Panc1 (cell line): ENCODE results near the gene NKAIN2. TPM values are rescaled to one million over a fixed set of nuclear protein-coding genes. Genes with fewer than 3 reads are reported as not detected.

Experiments used
- ATAC-seq: fragments of 200-7000 bp; cut with Tn5 transposase; 2 replicates; pipeline ENCODE4 v1.9.1; 2020; ENCODE audit warnings: mild to moderate bottlenecking, moderate library complexity
- BruUV-seq: library from RNA; stranded (reverse); fragments of 400-500 nt; replicated peaks from 2 replicates; lab custom pipeline; 2021; lab: Mats Ljungman, UMichigan
- CTCF ChIA-PET: fragments of 300-600 bp; sonication (Branson Sonifier 250); formaldehyde crosslinking; loops from one replicate; lab custom pipeline; 2022; ENCODE audit warnings: antibody characterized with exemption; lab: Charles Lee
- POLR2A ChIA-PET: fragments of 300-600 bp; sonication (Branson Sonifier 250); formaldehyde crosslinking; loops from one replicate; lab custom pipeline; 2022; ENCODE audit warnings: antibody characterized with exemption; lab: Charles Lee
- DNase-seq: peaks from one replicate; pipeline ENCODE4 v3.0.0-alpha.2; 2010; ENCODE audit warnings: low read depth, low spot score
- H3K27ac ChIP-seq: 2 replicates; pipeline ENCODE4 v1.5.1; 2011; ENCODE audit warnings: mild to moderate bottlenecking, low read length, inconsistent platforms
- H3K27me3 ChIP-seq: fragments of 200-500 bp; sonication (Bioruptor generic); 2 replicates; pipeline ENCODE4 v1.6.0; 2014; ENCODE audit warnings: low read length, inconsistent platforms; ENCODE audit not compliant: control insufficient read depth, insufficient read depth
- H3K36me3 ChIP-seq: fragments of 200-500 bp; sonication (Bioruptor generic); 2 replicates; pipeline ENCODE4 v1.5.1; 2014; ENCODE audit warnings: inconsistent platforms, mild to moderate bottlenecking, low read length, moderate library complexity; ENCODE audit not compliant: control insufficient read depth, insufficient read depth
- H3K4me1 ChIP-seq: 2 replicates; pipeline ENCODE4 v1.5.1; 2011; ENCODE audit warnings: inconsistent platforms, mild to moderate bottlenecking, low read length, moderate library complexity; ENCODE audit not compliant: control insufficient read depth, insufficient read depth
- H3K4me3 ChIP-seq, 2 experiments: 2 replicates each; pipeline ENCODE4 v1.5.1; 2011 to 2012; ENCODE audit warnings: low read depth in 2 of 2, low read length in 2 of 2, mild to moderate bottlenecking in 2 of 2, inconsistent platforms in 1 of 2, moderate library complexity in 1 of 2
- H3K9me3 ChIP-seq: fragments of 200-500 bp; sonication (Bioruptor generic); 2 replicates; pipeline ENCODE4 v1.5.1; 2014; ENCODE audit warnings: low read depth, mild to moderate bottlenecking, inconsistent platforms, low read length, moderate library complexity; ENCODE audit not compliant: control insufficient read depth, insufficient read depth
- POLR2AphosphoS5 ChIP-seq: IDR thresholded peaks from 2 replicates; pipeline ENCODE4 v1.6.1; 2012; ENCODE audit warnings: mild to moderate bottlenecking, low read depth, low read length, moderate library complexity
- SIN3A ChIP-seq: IDR thresholded peaks from 2 replicates; pipeline ENCODE4 v1.6.1; 2012; ENCODE audit warnings: low read depth, mild to moderate bottlenecking, low read length, moderate library complexity, borderline replicate concordance; ENCODE audit not compliant: insufficient read depth
- TCF7L2 ChIP-seq: IDR thresholded peaks from 2 replicates; pipeline ENCODE4 v1.6.1; 2011; ENCODE audit warnings: mild to moderate bottlenecking, low read depth, low read length, inconsistent platforms
- in situ Hi-C: cut with HindIII; loops from 2 replicates; pipeline ENCODE4 v1.10.0; 2016; ENCODE audit warnings: low sequenced_read_pairs, low pct_unique_long_range_greater_than_20kb
- intact Hi-C: fragments of 100-400 bp; cut with micrococcal nuclease; formaldehyde crosslinking; loops from one replicate; pipeline ENCODE4 v1.10.0; 2022; ENCODE audit not compliant: unreplicated experiment
- total RNA-seq: library from RNA; stranded (reverse); gene quantifications from one replicate; pipeline ENCODE4 v1.2.1, GENCODE V29; 2021; ENCODE audit not compliant: unreplicated experiment
- TF ChIP-seq, protein P1 (sequence below), 2 experiments: IDR thresholded peaks; 2 replicates each; pipeline ENCODE4 v1.6.1; 2011 to 2012; ENCODE audit warnings: low read depth in 2 of 2, control low read depth in 1 of 2, low read length in 1 of 2, mild to moderate bottlenecking in 1 of 2, moderate library complexity in 1 of 2; ENCODE audit not compliant: insufficient read depth in 1 of 2
- TF ChIP-seq, protein P2 (sequence below): fragments of 450-650 bp; IDR thresholded peaks from 2 replicates; pipeline ENCODE4 v1.5.1; 2017; ENCODE audit warnings: mild to moderate bottlenecking

Gene NKAIN2
- total RNA-seq, 1 experiment from 2014 or later = 2.6 TPM

DNA sequence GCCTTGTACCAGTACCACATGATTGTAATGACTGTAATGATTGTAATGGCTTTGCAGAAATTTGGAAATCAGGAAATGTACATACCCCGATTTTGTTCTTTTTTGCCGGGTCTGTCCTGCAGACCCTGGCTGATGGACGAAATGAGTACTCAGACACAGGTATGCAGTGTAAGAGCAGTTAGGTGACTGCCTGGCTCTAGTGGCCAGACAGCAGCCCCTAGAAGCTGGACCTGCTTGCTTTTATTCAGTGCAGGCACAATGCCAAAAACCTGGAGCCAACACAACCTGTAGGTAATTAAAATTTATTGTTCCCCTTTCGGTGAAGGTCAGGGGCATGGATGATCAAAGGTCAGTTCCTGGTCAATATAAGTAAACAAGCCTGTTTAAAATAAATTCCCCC, 346.0 kb downstream of the NKAIN2 start:
- Histone ChIP-seq H3K27ac (no peak overlapping the region), H3K27me3 (no peaks in the 10 kb centered on the region), H3K9me3 (no peaks in the 10 kb centered on the region), H3K4me3 (no peak overlapping the region), H3K4me1 (peaks cover 4% of the 10 kb centered on the region; the same call in 1 of the 2 replicates), H3K36me3 (no peaks in the 10 kb centered on the region)
- ATAC-seq (no peak), DNase-seq (no peak)
- intact Hi-C loops (no loop called here), in situ Hi-C loops (no loop called here)
- BruUV-seq = no TSS peak
- POLR2A ChIA-PET = no interaction called here
- TF ChIP-seq POLR2AphosphoS5 = no peak
- CTCF ChIA-PET = no interaction called here

DNA sequence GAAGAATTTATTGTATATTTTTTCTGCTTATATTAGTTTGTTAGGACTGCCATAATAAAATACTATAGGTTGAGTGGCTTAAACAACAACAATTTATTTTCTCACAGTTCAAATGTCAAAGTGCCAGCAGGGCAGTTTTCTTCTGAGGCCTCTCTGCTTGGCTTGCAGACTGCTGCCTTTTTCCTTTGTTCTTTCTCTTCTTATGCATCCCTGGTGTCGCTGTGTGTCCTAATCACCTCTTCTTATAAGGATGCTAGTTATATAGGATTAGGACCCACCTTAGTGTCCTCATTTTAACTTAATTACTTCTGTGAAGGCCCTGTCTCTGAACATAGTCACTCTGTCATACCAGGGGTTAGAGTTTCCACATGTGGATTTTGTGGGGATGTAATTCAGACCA, 354.4 kb downstream of the NKAIN2 start:
- BruUV-seq = no TSS peak
- intact Hi-C loops (no loop called here), in situ Hi-C loops (no loop called here)
- no peak overlapping the region for H3K4me3 ChIP-seq
- no peak for DNase-seq
- no peaks in the 10 kb centered on the region for H3K27me3 ChIP-seq
- no peaks in the 10 kb centered on the region for H3K36me3 ChIP-seq
- POLR2A ChIA-PET = no interaction called here
- TF ChIP-seq, protein P1, sequence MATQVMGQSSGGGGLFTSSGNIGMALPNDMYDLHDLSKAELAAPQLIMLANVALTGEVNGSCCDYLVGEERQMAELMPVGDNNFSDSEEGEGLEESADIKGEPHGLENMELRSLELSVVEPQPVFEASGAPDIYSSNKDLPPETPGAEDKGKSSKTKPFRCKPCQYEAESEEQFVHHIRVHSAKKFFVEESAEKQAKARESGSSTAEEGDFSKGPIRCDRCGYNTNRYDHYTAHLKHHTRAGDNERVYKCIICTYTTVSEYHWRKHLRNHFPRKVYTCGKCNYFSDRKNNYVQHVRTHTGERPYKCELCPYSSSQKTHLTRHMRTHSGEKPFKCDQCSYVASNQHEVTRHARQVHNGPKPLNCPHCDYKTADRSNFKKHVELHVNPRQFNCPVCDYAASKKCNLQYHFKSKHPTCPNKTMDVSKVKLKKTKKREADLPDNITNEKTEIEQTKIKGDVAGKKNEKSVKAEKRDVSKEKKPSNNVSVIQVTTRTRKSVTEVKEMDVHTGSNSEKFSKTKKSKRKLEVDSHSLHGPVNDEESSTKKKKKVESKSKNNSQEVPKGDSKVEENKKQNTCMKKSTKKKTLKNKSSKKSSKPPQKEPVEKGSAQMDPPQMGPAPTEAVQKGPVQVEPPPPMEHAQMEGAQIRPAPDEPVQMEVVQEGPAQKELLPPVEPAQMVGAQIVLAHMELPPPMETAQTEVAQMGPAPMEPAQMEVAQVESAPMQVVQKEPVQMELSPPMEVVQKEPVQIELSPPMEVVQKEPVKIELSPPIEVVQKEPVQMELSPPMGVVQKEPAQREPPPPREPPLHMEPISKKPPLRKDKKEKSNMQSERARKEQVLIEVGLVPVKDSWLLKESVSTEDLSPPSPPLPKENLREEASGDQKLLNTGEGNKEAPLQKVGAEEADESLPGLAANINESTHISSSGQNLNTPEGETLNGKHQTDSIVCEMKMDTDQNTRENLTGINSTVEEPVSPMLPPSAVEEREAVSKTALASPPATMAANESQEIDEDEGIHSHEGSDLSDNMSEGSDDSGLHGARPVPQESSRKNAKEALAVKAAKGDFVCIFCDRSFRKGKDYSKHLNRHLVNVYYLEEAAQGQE (IDR thresholded peaks at IDR 0.05; ENCODE audit: insufficient read depth in 1 of 2, low read depth in 2 of 2, low read length in 1 of 2) = no peak
- TF ChIP-seq, protein P2, sequence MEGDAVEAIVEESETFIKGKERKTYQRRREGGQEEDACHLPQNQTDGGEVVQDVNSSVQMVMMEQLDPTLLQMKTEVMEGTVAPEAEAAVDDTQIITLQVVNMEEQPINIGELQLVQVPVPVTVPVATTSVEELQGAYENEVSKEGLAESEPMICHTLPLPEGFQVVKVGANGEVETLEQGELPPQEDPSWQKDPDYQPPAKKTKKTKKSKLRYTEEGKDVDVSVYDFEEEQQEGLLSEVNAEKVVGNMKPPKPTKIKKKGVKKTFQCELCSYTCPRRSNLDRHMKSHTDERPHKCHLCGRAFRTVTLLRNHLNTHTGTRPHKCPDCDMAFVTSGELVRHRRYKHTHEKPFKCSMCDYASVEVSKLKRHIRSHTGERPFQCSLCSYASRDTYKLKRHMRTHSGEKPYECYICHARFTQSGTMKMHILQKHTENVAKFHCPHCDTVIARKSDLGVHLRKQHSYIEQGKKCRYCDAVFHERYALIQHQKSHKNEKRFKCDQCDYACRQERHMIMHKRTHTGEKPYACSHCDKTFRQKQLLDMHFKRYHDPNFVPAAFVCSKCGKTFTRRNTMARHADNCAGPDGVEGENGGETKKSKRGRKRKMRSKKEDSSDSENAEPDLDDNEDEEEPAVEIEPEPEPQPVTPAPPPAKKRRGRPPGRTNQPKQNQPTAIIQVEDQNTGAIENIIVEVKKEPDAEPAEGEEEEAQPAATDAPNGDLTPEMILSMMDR = no peak
- TF ChIP-seq SIN3A (no peak), TCF7L2 (no peak), POLR2AphosphoS5 (no peak)
- no peak for ATAC-seq
- CTCF ChIA-PET = no interaction called here
- no peaks in the 10 kb centered on the region for H3K4me1 ChIP-seq
- no peaks in the 10 kb centered on the region for H3K9me3 ChIP-seq
- H3K27ac ChIP-seq = no peak overlapping the region

DNA sequence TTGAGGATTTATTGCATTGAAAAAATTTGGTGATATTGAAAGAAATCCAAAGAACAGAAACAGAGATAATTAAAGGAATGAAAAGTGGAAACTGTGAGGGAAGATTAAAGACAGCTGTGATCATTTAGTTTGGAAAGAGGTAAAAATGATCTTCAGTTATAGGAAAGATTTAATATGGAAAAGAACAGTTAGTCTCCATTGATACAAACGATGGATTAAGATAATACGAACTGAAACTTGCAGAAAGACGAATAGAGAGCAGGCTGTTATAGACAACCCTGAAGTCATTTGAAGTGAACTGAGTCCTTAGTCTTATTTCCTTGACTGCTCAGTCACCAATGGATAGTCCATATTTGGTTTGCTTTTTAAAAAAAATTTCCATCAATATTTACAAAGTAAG, 360.0 kb downstream of the NKAIN2 start:
- no peaks in the 10 kb centered on the region for H3K27me3 ChIP-seq
- POLR2A ChIA-PET = no interaction called here
- H3K36me3 ChIP-seq = no peaks in the 10 kb centered on the region
- no TSS peak for BruUV-seq
- TF ChIP-seq, protein P1 (IDR thresholded peaks at IDR 0.05; ENCODE audit: insufficient read depth in 1 of 2, low read depth in 2 of 2, low read length in 1 of 2) = no peak
- no peak overlapping the region for H3K4me3 ChIP-seq
- ATAC-seq = no peak
- intact Hi-C loops = no loop called here
- no peaks in the 10 kb centered on the region for H3K4me1 ChIP-seq
- H3K27ac ChIP-seq = no peak overlapping the region
- in situ Hi-C loops = no loop called here
- no peaks in the 10 kb centered on the region for H3K9me3 ChIP-seq
- no peak for DNase-seq
- CTCF ChIA-PET = no interaction called here
